22Rv1 (cell line): ENCODE measurements around the gene ACTL6A.

ENCODE experiments used
- H3K27ac ChIP-seq: fragments of 450-650 bp; 2 replicates; pipeline ENCODE4 v1.5.1; 2017
- ZFX ChIP-seq: fragments of 450-650 bp; IDR thresholded peaks from 2 replicates; pipeline ENCODE4 v1.6.1; 2017; ENCODE audit warnings: antibody characterized with exemption, borderline replicate concordance
- TF ChIP-seq, protein P1 (sequence below): fragments of 450-650 bp; IDR thresholded peaks from 2 replicates; pipeline ENCODE4 v1.5.1; 2017; ENCODE audit warnings: mild to moderate bottlenecking

Gene ACTL6A

GRCh38 chr3:179608931-179609720 lies 46.4 kb downstream of the ACTL6A start:
- H3K27ac ChIP-seq, result no peak overlapping the region
- TF ChIP-seq ZFX, result no peak
- TF ChIP-seq, protein P1, sequence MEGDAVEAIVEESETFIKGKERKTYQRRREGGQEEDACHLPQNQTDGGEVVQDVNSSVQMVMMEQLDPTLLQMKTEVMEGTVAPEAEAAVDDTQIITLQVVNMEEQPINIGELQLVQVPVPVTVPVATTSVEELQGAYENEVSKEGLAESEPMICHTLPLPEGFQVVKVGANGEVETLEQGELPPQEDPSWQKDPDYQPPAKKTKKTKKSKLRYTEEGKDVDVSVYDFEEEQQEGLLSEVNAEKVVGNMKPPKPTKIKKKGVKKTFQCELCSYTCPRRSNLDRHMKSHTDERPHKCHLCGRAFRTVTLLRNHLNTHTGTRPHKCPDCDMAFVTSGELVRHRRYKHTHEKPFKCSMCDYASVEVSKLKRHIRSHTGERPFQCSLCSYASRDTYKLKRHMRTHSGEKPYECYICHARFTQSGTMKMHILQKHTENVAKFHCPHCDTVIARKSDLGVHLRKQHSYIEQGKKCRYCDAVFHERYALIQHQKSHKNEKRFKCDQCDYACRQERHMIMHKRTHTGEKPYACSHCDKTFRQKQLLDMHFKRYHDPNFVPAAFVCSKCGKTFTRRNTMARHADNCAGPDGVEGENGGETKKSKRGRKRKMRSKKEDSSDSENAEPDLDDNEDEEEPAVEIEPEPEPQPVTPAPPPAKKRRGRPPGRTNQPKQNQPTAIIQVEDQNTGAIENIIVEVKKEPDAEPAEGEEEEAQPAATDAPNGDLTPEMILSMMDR, result no peak

DNA sequence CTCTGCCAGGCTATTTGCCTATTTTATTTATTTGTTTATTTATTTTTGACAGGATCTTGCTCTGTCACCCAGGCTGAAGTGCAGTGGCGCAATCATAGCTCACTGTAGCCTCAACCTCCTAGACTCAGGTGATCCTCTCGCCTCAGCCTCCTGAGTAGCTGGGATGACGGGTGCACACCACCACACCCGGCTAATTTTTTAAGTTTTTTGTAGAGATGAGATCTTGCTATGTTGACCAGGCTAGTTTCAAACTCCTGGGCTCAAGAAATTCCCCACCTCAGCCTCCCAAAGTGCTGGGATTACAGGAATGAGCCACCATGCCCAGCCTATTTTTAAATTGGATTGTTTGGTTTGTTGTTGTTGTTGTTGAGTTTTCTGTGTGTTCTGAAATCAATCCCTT lies 47.3 kb downstream of the ACTL6A start:
- TF ChIP-seq, protein P1, result no peak
- TF ChIP-seq ZFX, result no peak
- H3K27ac ChIP-seq, result no peak overlapping the region

GRCh38 chr3:179613807-179614206 lies 51.1 kb downstream of the ACTL6A start:
- H3K27ac ChIP-seq, result no peak overlapping the region
- no peak for TF ChIP-seq ZFX
- TF ChIP-seq, protein P1, result no peak

DNA sequence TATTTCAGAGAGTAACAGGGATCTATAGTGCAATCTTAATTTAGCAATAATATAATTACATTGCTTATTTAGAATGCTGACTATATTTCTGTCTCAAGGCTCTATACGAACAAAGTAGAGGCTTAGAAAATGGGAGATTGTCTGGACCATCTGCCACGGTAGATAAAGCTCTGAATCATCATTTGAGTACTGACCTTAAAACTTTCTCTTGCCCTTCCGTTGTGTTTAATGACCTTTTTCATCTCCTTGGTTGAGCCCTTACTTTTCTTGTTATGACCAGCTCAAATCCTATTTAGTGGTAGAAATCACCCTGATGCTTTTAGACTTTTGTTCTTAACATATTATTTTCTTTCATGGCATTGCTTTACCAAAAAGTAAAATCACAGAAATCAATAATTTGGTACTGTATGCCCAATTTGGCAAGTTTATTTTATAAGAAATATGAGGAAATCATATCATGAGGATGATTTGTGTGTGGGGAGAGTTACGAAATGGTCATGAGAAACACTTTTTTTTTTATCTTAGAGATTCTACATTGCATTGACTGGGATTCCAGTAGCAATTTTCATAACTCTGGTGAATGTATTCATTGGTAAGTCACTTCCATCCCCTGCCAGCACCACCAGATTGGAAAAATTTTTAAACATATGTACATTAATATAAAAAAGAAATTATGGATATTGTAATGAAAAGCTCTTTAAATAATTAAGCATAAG lies 52.9 kb downstream of the ACTL6A start:
- TF ChIP-seq, protein P1, result no peak
- no peak for TF ChIP-seq ZFX
- H3K27ac ChIP-seq, result no peak overlapping the region

GRCh38 chr3:179622023-179622422 lies 59.3 kb downstream of the ACTL6A start:
- TF ChIP-seq, protein P1, result no peak
- no peak for TF ChIP-seq ZFX

GRCh38 chr3:179624451-179624850 lies 61.7 kb downstream of the ACTL6A start:
- TF ChIP-seq, protein P1, result no peak
- no peak for TF ChIP-seq ZFX
- H3K27ac ChIP-seq, result no peak overlapping the region

More at GRCh38 chr3:179622023-179622422, 59.3 kb downstream of the ACTL6A start:
- H3K27ac ChIP-seq, result no peak overlapping the region
